HUDEP-2 (cell line): Measurements from ENCODE around the gene LLGL2.
"Not testable (repeated sequence)": the region's sequence is repeated elsewhere in the genome, so short reads cannot be mapped to it uniquely, and the experiment has no call there.

Experiments used
- DNase-seq, 76 experiments: peaks; one replicate each; lab custom pipeline; 2025; ENCODE audit not compliant: unreplicated experiment in 76 of 76; lab: John Stamatoyannopoulos, UW

The LLGL2 gene

DNA sequence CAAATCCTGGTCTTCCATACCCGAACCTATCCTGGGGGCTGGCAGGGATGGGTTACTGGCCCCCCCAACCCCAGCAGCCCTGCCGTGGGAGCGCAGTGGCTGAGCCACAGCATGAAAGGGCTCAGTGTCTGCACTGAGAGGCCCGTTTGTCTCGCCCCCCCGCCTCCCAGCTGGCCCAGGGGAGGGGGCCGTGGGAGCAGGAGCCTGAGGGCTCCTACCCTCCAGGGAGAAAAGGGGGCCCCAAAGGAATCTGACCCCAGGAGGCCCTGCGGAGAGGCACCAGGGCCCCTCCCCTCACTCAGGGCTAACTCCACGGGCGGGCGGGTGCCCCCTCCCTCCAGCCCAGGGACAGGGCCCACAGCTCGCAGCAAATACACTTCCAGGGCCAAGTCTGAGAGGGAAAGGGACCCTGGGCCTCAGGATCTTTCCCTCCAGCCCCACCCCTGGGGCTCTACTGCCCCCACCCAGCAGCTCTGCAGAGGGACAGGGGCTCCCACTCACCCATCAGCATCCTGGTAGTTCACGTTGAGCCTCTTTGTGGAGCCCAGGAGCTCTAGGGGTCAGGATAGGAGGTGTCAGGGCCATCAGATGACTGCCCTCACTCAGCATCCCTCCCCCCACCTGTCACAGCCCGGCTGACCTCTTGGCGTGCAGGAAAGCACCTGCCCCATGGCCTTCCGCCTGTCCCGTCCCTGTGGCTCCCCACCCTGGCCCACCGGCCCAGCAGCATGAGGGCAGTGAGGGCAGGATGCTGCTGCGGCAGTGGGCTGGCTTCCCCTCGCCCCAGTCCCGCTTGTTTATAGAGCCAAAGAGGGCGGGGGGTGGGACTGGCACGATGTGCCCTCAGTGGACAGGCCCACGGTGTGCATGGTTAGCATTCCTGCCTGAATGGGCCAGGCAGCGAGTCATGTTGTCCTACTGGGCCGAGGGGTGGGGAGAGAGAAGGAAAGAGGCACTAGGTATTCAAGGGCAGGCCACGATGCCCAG is 17.5 kb upstream of the LLGL2 start:
- DNase-seq = no peak

DNA sequence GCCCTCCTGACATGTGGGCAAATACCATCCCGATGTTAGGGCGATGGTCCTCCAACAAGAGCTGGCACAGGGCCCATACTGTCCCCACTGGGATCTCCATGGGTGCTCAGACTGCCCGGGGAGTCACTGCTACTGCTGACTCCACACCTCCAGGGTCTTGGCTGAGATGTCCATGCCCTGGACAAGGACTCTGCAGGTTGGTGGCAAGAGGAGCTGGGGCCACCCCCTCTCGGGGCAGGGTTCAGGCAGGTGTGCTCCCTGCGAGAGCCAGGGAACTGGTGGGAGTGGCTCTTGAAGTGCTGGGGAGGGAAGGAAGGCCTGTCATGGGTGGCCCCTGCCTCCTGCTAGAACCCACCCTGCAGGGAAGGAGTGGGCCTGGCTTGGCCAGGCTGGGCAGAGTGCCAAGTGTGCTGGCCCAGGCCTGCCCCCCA is 16.6 kb upstream of the LLGL2 start:
- no peak for DNase-seq

DNA sequence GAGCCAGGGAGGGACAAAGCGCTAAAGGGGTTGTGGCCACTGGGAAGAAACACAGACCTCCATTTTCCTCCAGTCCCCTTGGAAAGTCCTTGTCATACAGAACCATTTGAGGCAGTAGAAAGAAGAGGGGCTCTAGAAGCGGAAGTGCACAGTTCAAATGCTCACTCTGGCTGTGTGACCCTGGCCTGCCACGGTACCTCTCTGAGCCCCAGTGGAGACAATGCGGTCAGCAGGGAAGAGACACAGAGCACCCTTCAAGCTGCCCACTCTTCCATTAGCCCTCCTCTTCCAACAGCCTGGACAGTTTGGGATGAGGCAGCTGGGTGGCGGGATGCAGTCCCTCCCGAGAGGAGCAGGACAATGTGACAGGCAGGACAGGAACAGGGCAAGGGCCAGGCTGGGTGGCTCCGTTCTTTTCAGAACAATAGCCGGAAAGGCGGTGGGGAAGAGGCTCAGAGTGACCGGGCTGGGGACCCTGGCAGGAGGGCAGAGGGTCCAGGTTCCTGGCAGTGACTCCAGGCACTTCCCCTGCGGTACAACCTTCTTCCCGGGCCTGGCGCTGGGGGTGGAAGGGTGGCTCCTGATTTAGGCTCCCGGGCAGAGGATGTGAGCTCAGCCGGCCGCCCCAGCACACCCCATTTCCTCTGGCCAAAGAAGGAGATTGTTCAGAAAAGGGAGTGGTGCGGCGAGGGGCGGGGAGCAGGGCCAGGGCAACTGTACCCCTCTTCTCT is 15.8 kb upstream of the LLGL2 start:
- DNase-seq = no peak

- DNase-seq = no peak
Observed at GRCh38 chr17:75511270-75511609, 14.3 kb upstream of the LLGL2 start.

GRCh38 chr17:75511610-75512575 is 13.6 kb upstream of the LLGL2 start:
- DNase-seq = no peak

- DNase-seq = no peak
Observed at GRCh38 chr17:75512926-75513640, 12.4 kb upstream of the LLGL2 start.

GRCh38 chr17:75513641-75514000 is 11.9 kb upstream of the LLGL2 start:
- DNase-seq = no peak

GRCh38 chr17:75514299-75514918 is 11.1 kb upstream of the LLGL2 start:
- no peak for DNase-seq

DNA sequence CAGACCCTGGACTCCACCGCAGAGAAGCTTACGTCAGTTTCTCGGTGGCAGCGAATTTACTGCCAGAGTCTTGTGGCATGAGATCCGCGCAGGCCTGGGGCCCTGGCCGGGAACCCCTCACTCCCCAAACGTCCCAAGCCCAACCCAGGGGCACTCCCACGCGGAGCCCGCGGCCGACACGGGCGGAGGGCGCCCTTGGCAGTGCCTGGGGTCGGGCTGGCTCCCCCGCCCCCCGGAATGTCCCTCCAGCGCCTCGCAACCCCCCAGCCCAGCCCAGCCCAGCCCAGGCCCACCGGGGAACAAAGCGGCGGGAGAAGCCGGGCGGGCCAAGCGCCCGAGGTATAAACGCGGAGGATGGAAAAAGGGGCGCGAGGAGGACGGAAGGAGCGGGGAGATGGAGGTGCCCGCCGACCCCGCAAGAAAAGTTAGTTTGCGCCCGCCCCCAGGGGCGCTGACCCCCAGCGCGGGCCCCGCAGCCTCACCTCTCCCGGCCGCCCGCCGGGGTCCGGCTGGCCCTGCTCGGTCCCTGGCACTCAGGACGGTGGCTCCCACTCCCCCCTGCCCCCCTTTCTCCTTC is 10.5 kb upstream of the LLGL2 start:
- no peak for DNase-seq

DNA sequence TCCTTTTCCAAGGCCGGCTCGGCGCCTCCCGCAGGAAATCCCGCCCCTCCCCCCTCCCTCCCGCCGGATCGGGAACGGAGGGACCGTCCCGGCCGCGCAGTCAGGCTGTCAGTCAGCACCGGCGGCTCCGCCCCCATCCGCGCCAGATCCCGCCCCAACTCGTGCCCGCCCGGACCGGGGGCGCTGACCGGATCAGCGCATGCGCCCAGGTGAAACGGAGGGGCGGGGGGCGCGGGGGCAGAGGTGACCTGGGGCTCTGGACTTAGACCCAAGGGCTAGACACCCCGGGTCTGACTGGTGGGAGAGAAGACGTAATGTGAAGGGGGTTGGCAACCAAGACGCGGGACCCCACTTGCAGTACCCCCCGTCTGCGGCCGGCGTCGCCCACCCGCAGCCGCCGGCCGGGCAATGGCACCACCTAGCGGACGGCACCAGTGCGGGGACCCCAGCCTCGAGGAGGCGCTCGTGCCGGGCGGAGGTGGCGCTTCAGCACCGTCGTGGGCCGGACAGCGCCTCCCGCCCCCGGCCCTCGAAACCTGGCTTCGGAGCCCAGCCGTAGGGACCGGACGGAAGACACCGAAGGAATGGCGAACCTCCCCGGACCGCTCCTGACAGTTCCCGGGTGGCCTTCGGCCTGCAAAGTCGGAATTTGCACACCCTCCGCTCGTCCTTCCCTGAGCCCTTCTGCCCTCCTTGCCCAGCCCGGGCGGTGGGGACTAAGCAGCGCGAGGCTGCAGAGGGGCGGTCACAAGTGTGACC is 9.8 kb upstream of the LLGL2 start, which contains the start of gene CASKIN2:
Gene CASKIN2 (minus strand): TSS at position 42 of the 759 bp plus-strand sequence. CDS start 1,733 bp downstream, outside the sequence.
- DNase-seq = peak in 68 of 76 experiments; percentile 0 to 87 (median 62)

DNA sequence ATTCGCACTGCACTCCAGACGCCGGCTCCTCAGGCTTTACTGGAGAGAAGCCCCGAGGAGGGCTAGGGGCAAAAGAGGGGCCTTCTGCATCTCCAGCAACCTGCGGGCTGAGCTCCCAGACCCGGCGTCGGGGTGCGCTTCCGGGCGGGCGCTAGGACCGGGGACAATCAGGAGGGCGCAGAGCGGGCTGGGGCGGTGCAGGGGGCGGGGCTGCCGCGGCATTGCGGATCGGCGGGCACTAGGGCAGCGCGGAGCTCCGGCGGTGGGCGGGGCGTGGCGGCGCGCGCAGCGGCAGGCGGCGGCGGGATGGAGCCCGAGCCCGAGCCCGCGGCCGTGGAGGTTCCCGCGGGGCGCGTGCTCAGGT is 9.3 kb upstream of the LLGL2 start, which contains the start of gene TSEN54:
Gene TSEN54 (plus strand): TSS at position 274 of the 364 bp plus-strand sequence. CDS start 33 bp downstream, at position 307.
- DNase-seq = peak in 73 of 76 experiments; percentile 38 to 97 (median 87)

DNA sequence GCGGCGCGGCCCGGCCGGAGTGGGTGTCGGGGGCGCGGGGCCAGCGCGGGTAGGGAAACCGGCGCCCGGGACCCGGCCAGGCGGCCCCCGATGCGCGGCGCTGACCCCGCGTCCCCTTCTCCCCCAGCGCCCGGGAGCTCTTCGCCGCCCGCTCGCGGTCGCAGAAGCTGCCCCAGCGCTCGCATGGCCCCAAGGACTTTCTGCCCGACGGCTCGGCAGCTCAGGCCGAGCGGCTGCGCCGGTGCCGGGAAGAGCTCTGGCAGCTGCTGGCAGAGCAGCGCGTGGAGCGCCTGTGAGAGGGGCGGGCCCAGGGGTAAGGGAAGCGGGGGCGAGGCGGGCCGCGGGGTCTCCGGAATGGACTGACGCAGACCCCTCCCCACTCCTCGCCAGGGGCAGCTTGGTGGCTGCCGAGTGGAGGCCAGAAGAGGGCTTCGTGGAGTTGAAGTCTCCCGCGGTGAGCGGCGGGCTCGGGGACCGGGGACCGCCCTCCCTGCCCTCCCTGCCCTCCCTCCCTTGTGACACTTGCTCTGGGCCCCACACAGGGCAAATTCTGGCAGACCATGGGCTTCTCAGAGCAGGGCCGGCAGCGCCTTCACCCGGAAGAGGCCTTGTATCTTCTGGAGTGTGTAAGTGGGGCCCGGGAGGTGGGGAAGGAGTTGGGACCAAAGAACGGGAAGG is 8.7 kb upstream of the LLGL2 start:
- DNase-seq = peak in 19 of 76 experiments; percentile 3 to 50 (median 20)

DNA sequence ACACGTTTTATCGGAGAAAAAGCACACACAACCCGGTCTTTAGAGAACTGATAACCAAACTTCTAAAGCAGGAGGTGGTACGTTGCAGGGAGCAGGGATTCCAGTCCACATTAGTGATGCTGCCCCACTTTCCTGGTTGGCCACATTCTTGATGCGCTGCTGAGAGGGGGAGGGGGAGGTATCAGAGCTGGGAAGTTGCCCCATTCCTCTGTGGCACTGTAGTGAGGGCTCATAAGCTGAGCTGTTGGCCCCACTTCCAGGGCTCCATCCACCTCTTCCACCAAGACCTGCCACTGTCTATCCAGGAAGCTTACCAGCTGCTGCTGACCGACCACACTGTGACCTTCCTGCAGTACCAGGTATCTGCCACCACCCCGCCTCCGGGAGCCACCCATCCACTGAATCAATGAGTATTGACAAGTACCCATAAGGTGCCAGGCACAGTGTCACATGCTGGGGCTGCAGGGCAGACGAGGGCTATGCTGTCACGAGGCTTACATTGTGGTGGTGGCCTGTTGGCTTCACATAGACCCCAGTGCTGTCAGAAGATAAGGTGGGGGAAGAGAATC is 8.1 kb upstream of the LLGL2 start:
- peak in 7 of 76 experiments; percentile 5 to 40 (median 9) for DNase-seq

GRCh38 chr17:75518201-75518600 is 7.3 kb upstream of the LLGL2 start:
- peak in 56 of 76 experiments; percentile 4 to 78 (median 39) for DNase-seq

GRCh38 chr17:75518983-75519537 is 6.4 kb upstream of the LLGL2 start:
- no peak for DNase-seq

GRCh38 chr17:75520413-75520812 is 5.1 kb upstream of the LLGL2 start:
- not testable (repeated sequence) for DNase-seq

DNA sequence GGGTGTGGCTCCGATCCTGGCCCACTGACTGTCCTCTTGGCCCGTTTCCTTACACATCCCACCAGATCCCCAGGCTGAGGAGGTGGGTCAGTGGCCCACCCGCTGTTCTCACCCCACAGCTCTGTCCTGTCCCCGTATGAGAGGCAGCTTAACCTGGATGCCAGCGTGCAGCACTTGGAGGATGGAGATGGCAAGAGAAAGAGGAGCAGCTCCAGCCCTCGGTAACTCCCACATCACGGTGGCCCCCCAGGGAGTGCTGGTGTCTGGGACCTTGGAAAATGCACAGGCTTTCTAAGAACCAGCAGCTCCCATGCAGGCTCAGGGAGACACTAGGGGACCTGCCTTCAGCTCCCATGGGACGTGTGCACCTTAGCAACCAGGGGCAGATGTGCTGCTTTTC is 4.2 kb upstream of the LLGL2 start:
- DNase-seq = no peak
